ELF-1 (cell line): ENCODE results near the gene GAB1.

Experiments
- DNase-seq: peaks from one replicate; pipeline ENCODE4 v3.0.0-alpha.2; 2016; ENCODE audit warnings: low read depth, low spot score

GAB1 gene

GRCh38 chr4:143386812-143387211, 50.1 kb downstream of the GAB1 start:
- DNase-seq: no peak

GRCh38 chr4:143389579-143390195, 53.0 kb downstream of the GAB1 start:
- no peak for DNase-seq

GRCh38 chr4:143390764-143391163, 54.1 kb downstream of the GAB1 start:
- no peak for DNase-seq

GRCh38 chr4:143391261-143391660, 54.6 kb downstream of the GAB1 start:
- DNase-seq: no peak

GRCh38 chr4:143391895-143392294, 55.2 kb downstream of the GAB1 start:
- DNase-seq: no peak

- DNase-seq: no peak
Observed at GRCh38 chr4:143393195-143393594, 56.5 kb downstream of the GAB1 start.

- no peak for DNase-seq
Observed at GRCh38 chr4:143394739-143395453, 58.2 kb downstream of the GAB1 start.

GRCh38 chr4:143396695-143397094, 60.0 kb downstream of the GAB1 start:
- no peak for DNase-seq

- no peak for DNase-seq
Observed at GRCh38 chr4:143397335-143397734, 60.7 kb downstream of the GAB1 start.

GRCh38 chr4:143397887-143398286, 61.2 kb downstream of the GAB1 start:
- no peak for DNase-seq

GRCh38 chr4:143399113-143399949, 62.7 kb downstream of the GAB1 start:
- DNase-seq: peak; percentile 18

GRCh38 chr4:143400082-143400481, 63.4 kb downstream of the GAB1 start:
- DNase-seq: no peak

GRCh38 chr4:143402776-143403552, 66.3 kb downstream of the GAB1 start:
- no peak for DNase-seq

GRCh38 chr4:143403553-143403820, 66.8 kb downstream of the GAB1 start:
- DNase-seq: no peak

GRCh38 chr4:143404555-143404954, 67.9 kb downstream of the GAB1 start:
- no peak for DNase-seq

GRCh38 chr4:143405075-143405730, 68.5 kb downstream of the GAB1 start:
- DNase-seq: no peak

GRCh38 chr4:143406523-143406922, 69.8 kb downstream of the GAB1 start:
- DNase-seq: no peak

- no peak for DNase-seq
Observed at GRCh38 chr4:143407474-143407873, 70.8 kb downstream of the GAB1 start.

- DNase-seq: no peak
Observed at GRCh38 chr4:143407888-143408287, 71.2 kb downstream of the GAB1 start.

- no peak for DNase-seq
Observed at GRCh38 chr4:143410015-143410414, 73.3 kb downstream of the GAB1 start.
